Peyer's patch (tissue), 4 donors: ENCODE data around the gene CDHR2.

Experiments
- CTCF ChIP-seq, 6 experiments: fragments of 450-650 bp in 4 of 6; fragments of 200-600 bp in 2 of 6; sonication (generic) in 1 of 6; IDR thresholded peaks; one replicate each; pipeline ENCODE4 v1.5.1; 2017 to 2019; ENCODE audit warnings: antibody characterized with exemption in 6 of 6, mild to moderate bottlenecking in 3 of 6, moderate library complexity in 1 of 6
- POLR2A ChIP-seq, 2 donors: fragments of 450-650 bp; IDR thresholded peaks; one replicate each; pipeline ENCODE4 v1.5.1; 2017; ENCODE audit warnings: antibody characterized with exemption in 2 of 2, mild to moderate bottlenecking in 2 of 2, moderate library complexity in 2 of 2

GRCh38 chr5:176624142-176624541 is 75.0 kb downstream of the CDHR2 start:
- TF ChIP-seq CTCF (IDR thresholded peaks at IDR 0.05): no peak
- no peak for TF ChIP-seq POLR2A (IDR thresholded peaks at IDR 0.05)
